ENCODE data around the gene CNIH1.
"Not testable (repeated sequence)": the region's sequence is repeated elsewhere in the genome, so short reads cannot be mapped to it uniquely, and the experiment has no call there.

Gene CNIH1

DNA sequence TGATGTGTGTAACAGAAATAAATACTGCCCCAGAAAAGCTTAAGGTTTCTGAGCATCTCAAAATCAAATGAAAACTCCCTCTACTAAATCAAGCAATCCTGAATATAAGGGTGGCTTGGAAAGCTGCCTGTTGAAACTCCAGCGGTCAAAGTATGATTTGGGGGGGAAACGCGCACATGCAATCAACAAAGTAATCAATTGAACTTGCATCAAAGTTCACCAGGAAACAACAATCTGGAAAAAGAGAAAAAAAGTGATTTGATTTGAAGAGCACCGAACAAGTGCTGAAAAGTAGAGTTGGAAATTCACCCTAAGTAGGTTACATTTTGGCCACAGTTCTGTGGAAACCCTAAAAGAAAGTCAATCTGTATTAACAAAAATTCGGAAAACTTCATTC lies 700 bp downstream of the CNIH1 start:
- H3K27ac ChIP-seq: peak overlapping the region; percentile 98
- no peak for TF ChIP-seq ZFX (IDR thresholded peaks at IDR 0.05; ENCODE audit: borderline replicate concordance)
- TF ChIP-seq, protein P1, sequence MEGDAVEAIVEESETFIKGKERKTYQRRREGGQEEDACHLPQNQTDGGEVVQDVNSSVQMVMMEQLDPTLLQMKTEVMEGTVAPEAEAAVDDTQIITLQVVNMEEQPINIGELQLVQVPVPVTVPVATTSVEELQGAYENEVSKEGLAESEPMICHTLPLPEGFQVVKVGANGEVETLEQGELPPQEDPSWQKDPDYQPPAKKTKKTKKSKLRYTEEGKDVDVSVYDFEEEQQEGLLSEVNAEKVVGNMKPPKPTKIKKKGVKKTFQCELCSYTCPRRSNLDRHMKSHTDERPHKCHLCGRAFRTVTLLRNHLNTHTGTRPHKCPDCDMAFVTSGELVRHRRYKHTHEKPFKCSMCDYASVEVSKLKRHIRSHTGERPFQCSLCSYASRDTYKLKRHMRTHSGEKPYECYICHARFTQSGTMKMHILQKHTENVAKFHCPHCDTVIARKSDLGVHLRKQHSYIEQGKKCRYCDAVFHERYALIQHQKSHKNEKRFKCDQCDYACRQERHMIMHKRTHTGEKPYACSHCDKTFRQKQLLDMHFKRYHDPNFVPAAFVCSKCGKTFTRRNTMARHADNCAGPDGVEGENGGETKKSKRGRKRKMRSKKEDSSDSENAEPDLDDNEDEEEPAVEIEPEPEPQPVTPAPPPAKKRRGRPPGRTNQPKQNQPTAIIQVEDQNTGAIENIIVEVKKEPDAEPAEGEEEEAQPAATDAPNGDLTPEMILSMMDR (IDR thresholded peaks at IDR 0.05): no peak

DNA sequence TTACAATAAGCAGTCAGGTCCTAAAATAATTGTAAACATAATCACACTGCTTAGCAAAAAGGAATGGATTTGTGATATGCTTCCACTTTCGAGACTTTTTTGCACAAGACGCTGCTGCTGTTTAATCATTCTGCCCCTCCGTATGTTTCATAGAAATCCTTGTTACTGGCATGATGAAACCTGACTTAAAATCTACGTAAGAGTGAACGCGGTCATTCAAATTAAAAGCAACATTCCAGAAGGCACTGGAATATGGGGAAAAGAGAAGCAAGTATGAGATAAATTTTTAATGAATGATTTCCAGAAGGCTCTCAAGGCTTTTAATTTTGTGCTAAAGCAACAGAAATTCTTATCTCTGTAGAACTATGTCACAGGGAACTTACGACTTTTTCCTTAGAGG lies 1.1 kb downstream of the CNIH1 start:
- H3K27ac ChIP-seq: peak overlapping the region; percentile 98
- TF ChIP-seq, protein P1 (IDR thresholded peaks at IDR 0.05): no peak
- TF ChIP-seq ZFX (IDR thresholded peaks at IDR 0.05; ENCODE audit: borderline replicate concordance): no peak

DNA sequence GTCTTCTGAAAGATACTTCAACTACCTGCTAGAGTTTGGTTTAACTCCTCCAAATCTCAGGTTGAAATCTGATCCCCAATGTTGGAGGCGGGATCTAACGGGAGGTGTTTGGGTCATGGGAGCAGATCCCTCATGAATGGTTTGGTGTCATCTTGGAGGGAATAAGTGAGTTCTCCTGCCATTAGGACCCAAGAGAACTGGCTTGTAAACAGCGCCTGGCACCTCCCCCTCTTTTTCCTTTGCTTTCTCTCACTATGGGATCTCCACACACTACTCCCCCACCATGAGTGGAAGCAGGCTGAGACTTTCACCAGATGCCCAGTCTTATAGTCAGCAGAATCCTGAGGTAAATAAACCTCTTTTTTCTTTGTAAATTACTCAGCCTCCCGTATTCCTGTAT lies 2.5 kb downstream of the CNIH1 start:
- TF ChIP-seq, protein P1 (IDR thresholded peaks at IDR 0.05): no peak
- no peak for TF ChIP-seq ZFX (IDR thresholded peaks at IDR 0.05; ENCODE audit: borderline replicate concordance)
- no peak overlapping the region for H3K27ac ChIP-seq

DNA sequence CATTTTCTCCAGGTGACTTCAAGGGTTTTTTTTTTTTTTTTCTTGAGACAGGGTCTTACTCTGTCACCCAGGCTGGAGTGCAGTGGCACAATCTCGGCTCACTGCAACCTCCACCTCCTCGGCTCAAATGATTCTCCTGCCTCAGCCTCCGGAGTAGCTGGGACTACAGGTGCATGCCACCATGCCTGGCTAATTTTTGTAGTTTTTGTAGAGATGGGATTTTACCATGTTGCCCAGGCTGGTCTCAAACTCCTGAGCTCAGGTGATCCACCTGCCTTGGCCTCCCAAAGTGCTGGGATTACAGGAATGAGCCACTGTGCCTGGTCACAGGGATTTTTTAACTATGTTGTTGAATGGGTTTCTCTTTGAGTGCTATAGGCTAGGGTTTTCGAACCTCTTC lies 3.2 kb downstream of the CNIH1 start:
- not testable (repeated sequence) for H3K27ac ChIP-seq

DNA sequence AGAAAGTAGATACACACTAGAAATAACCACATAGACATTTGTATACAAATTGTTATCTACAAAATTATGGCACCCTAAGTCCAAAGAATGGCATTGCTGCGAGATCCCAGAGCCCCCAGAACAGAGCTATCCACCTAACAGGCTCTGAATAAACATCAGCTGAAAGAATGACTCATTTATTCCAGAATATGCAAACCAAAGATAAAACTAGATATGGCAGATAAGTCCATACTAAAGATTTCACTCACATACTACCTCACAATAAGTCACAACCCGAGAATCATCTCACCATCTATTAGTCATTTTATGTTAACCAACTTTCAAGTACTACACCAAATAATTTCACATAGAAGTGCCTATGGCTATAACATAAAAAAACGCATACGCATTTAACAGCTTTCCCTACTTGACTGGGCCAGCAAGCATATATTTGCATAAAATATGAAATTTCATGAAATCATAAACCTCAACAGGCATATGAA lies 5.6 kb downstream of the CNIH1 start:
- H3K27ac ChIP-seq: no peak overlapping the region
- no peak for TF ChIP-seq ZFX (IDR thresholded peaks at IDR 0.05; ENCODE audit: borderline replicate concordance)
- TF ChIP-seq, protein P1 (IDR thresholded peaks at IDR 0.05): no peak

DNA sequence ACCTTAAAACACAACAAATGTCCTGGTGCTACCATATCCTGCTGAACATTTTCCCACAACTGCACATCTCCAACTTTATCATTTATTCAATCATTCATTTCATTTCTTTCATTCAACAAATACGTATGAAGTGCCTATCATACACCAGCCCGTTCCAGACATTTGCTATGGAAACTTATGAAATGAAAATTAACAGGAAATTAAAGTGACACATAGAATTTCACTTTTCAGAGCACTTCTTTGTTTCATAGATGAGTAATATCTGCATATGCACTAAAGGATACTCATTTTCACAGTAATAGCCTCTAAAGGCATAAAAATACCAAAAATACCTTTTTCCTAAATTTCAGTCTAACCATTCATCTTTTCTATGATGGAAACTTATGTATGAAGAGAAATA lies 12.6 kb downstream of the CNIH1 start:
- TF ChIP-seq, protein P1 (IDR thresholded peaks at IDR 0.05): no peak
- no peak for TF ChIP-seq ZFX (IDR thresholded peaks at IDR 0.05; ENCODE audit: borderline replicate concordance)
- no peak overlapping the region for H3K27ac ChIP-seq

DNA sequence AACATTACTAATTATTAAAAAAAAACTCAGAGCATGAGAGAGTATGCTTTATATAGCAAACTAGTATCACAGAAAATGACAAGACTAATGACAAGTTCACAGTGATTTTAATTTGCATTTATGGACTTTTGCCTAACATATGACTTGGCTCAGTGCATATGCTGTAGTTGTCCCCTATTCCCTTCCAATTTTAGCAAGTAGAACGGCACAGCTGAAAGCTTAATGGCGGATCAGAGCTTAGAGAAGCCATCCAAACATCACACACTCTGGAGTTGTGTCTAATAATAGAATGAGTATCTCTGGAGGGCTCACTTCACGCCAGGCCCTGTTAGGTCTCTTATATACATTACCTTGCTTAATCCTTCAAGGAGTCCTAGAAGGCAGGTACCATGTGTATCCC lies 13.3 kb downstream of the CNIH1 start:
- no peak for TF ChIP-seq ZFX (IDR thresholded peaks at IDR 0.05; ENCODE audit: borderline replicate concordance)
- TF ChIP-seq, protein P1 (IDR thresholded peaks at IDR 0.05): no peak

DNA sequence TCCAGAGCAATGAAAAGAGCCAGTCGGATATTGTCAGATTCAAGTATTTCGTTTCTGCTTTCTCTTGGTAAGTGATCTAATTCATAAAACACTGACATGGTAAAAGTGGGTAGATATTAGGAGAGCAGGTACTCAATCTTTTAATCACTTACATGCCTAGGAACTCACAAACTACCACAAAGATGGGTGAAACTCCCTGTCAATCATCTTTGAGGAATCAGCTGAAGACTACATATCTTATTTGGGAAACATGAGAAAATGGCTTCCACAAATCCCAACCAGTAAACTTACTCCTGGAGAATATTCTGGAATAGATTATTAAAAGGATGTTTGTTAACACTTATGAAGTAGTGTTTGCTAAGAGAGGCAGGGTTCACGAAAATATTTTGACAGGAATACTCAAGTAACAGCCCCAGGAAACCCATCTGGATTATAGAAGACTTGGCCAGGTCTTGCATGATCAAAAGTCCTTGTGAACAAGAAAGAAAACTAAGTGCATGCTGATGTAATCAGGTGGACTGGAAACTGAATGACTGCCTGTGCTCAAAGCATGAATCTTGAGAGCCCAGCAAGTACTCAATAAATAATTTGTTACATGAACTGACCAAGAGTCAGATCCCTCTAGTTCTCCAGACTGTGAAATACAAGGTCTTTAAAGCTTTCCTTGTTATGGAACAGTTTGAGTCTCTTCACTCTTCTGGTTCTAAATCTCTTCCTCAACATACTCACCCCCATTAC lies 15.5 kb downstream of the CNIH1 start:
- TF ChIP-seq, protein P1 (IDR thresholded peaks at IDR 0.05): no peak
- TF ChIP-seq ZFX (IDR thresholded peaks at IDR 0.05; ENCODE audit: borderline replicate concordance): no peak
- H3K27ac ChIP-seq: no peak overlapping the region

More for the DNA sequence above, 13.3 kb downstream of the CNIH1 start:
- no peak overlapping the region for H3K27ac ChIP-seq
